ENCODE measurements around the gene CSF1. TPM values are rescaled to one million over a fixed set of nuclear protein-coding genes. Genes with fewer than 3 reads are reported as not detected.
"Not testable (repeated sequence)": the region's sequence is repeated elsewhere in the genome, so short reads cannot be mapped to it uniquely, and the experiment has no call there.

The CSF1 gene
- total and polyA plus RNA-seq, 7 donors: 3.7 to 14.7 (median 10.6) TPM

DNA sequence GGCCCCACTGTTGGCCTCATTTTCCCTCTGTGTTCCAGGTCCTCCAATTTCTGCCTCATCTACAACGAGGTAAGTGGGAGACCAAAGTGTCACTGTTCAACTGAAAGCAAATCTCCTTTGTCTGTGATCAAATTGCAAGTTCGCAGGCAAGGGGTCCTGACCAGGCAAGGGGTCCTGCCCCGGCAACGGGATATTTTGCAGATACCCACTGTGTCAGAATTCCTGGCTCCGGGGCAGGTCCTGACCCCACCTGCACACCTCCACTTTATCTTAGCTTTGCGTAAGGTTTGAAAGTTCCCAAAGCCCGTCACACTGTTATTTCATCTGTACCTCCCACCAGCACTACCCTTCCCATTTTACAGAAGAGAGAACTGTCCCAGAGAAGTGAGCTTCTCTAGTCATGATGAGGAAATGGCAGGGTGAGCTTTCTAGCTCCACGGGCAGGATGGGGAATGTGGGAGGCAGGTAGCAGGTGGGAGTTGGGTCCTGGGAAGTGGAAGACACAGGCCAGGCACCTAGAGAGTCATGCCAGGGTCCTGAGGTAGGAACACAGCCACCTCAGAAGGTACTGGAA lies 32.0 kb upstream of the CSF1 start:
- no peak for DNase-seq
- intact Hi-C loops (cut with DNase I): no loop called here

DNA sequence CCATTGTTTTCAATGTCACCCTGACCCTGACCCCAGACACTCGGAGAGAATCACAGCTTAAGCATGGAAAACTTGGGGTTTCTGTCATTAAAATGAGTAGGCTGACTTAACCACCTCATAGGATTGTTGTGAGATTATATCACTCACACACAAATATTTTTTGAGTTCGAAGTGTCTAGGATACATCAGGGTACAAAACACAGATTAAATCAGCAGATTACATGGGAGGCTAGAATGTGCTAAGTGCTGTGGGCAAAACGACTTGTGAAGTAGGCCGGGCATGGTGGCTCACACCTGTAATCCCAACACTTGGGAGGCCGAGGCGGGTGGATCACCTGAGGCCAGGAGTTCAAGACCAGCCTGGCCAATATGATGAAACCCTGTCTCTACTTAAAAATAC lies 31.3 kb upstream of the CSF1 start:
- ATAC-seq; H3K27me3 ChIP-seq (ENCODE audit: insufficient read depth in 3 of 3, low read length in 2 of 3); H3K4me3 ChIP-seq; H3K27ac ChIP-seq; DNase-seq; H3K9me3 ChIP-seq; H3K36me3 ChIP-seq (ENCODE audit: insufficient read depth in 1 of 2, low read depth in 1 of 2); H3K4me1 ChIP-seq; intact Hi-C loops (cut with DNase I): not testable (repeated sequence)
- WGBS, 3 donors: 82 to 90% (median 84%) methylated on average over 6 of the region's 6 CpGs

More for the DNA sequence above, 32.0 kb upstream of the CSF1 start:
- 79 to 84% (median 79%) methylated on average over 8 of the region's 8 CpGs for WGBS, 3 donors
- H3K9me3 ChIP-seq: no peaks in the 10 kb centered on the region
- peaks cover 0 to 3% (median 0%) of the 10 kb centered on the region in 3 donors for H3K27me3 ChIP-seq (ENCODE audit: insufficient read depth in 3 of 3, low read length in 2 of 3)
- H3K36me3 ChIP-seq (ENCODE audit: insufficient read depth in 1 of 2, low read depth in 1 of 2): no peaks in the 10 kb centered on the region
- H3K27ac ChIP-seq: no peak overlapping the region
- H3K4me3 ChIP-seq: no peak overlapping the region
- no peak for ATAC-seq
- TF ChIP-seq, protein P1, sequence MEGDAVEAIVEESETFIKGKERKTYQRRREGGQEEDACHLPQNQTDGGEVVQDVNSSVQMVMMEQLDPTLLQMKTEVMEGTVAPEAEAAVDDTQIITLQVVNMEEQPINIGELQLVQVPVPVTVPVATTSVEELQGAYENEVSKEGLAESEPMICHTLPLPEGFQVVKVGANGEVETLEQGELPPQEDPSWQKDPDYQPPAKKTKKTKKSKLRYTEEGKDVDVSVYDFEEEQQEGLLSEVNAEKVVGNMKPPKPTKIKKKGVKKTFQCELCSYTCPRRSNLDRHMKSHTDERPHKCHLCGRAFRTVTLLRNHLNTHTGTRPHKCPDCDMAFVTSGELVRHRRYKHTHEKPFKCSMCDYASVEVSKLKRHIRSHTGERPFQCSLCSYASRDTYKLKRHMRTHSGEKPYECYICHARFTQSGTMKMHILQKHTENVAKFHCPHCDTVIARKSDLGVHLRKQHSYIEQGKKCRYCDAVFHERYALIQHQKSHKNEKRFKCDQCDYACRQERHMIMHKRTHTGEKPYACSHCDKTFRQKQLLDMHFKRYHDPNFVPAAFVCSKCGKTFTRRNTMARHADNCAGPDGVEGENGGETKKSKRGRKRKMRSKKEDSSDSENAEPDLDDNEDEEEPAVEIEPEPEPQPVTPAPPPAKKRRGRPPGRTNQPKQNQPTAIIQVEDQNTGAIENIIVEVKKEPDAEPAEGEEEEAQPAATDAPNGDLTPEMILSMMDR (IDR thresholded peaks at IDR 0.05): no peak
- H3K4me1 ChIP-seq: no peaks in the 10 kb centered on the region

DNA sequence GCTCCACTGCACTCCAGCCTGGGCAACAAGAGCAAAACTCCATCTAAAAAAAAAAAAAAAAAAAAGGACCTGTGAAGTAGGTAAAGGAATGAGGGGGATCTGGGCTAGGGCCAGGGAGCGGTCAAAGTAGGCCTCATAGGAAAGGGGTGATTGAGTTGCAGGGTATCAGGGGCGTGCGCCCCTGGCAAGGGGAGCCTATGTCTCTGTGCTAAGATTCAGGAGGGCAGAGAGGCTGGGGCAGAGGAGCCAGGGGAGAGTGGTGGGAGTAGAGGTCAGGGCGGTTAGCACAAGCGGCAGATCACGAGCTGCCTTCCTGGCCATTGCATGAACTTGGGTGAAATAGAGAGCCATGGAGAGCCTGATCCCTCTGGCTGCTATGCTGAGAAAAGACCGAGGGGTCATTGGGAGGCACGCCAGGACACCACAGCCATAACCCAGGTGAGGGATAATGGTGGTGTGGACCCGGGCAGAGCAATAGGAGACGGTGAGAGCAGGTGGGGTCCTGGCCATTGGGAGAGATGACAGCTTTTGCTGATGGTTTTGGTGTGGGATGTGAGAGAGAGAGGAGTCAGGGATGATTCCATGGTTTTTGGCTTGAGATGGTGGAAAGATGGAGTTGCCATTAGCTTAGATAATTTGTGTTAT lies 30.6 kb upstream of the CSF1 start:
- Histone ChIP-seq H3K36me3 (ENCODE audit: insufficient read depth in 1 of 2, low read depth in 1 of 2) (no peaks in the 10 kb centered on the region), H3K27me3 (ENCODE audit: insufficient read depth in 3 of 3, low read length in 2 of 3) (no peaks in the 10 kb centered on the region), H3K4me1 (no peaks in the 10 kb centered on the region), H3K9me3 (no peaks in the 10 kb centered on the region), H3K27ac (no peak overlapping the region), H3K4me3 (no peak overlapping the region)
- DNase-seq: no peak
- WGBS, 3 donors: 89 to 95% (median 92%) methylated on average over 10 of the region's 10 CpGs
- no peak for ATAC-seq
- intact Hi-C loops (cut with DNase I): no loop called here
- TF ChIP-seq, protein P1 (IDR thresholded peaks at IDR 0.05): no peak

DNA sequence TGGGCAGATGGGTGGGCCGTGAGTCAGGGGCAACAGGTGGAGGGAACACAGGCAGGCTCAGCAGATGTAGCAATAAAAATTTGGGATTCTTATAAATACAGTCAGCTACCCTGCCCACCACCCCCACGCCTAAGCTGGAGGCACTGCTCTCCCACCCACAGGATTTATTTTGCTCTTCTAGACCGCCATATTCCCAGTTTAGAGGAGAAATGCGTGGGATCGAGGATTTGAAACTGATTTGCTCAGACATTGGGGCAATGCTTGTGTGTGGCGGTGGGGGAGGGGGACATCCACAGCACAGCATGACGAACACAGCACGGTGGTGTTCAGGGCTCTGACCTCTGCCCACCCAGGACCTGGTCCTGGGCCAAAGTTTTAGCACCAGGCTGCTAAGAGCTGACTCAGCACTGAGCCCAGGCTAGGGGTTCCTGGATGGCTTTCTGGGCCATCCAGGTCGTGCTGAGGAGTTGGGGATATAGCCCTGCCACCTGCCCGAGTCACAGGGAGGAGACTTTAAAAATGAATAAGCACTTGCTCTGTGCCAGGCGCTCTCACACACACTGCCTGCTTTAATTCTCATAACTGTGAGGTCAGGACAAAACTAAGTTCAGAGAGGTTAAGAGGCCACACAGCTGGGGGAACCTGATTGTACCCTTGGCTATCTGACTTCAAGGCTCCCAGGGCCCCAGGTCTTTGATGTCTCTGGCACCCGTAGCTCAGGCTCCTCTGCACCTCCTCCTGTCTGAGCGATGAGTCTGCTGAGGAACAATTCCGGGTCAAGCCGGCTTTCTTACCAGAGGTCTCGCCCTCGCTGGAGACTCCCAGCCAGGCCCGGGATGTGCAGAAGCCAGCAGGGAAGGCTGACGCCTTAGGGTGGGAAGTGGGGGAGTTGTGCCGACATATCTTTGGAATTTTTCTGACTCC lies 29.4 kb upstream of the CSF1 start:
- H3K27me3 ChIP-seq (ENCODE audit: insufficient read depth in 3 of 3, low read length in 2 of 3): no peaks in the 10 kb centered on the region
- DNase-seq (no peak), ATAC-seq (no peak)
- H3K4me3 ChIP-seq: no peak overlapping the region
- no peak overlapping the region for H3K27ac ChIP-seq
- H3K36me3 ChIP-seq (ENCODE audit: insufficient read depth in 1 of 2, low read depth in 1 of 2): no peaks in the 10 kb centered on the region
- TF ChIP-seq, protein P1 (IDR thresholded peaks at IDR 0.05): no peak
- intact Hi-C loops (cut with DNase I): no loop called here
- WGBS, 3 donors: 79 to 80% (median 79%) methylated on average over 20 of the region's 20 CpGs
- no peaks in the 10 kb centered on the region for H3K4me1 ChIP-seq
- no peaks in the 10 kb centered on the region for H3K9me3 ChIP-seq

DNA sequence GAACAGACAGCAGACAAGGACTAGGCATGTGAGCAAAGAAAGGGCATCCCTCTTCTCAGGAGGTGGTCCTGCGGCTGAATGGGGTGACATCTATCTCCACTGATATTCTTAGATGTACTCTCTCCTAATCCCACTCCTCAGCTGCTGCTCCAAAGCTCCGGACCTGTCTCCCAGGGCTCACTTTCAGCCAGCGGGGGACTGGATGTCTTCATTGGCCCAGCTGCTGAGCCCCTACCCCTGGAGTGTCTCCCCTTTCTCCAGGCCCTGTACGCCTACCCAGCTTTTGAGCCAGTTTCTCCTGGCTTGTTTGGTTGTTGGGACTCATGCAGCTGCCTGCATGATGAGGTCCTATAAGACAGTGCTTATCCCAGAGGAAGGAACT lies 28.8 kb upstream of the CSF1 start:
- H3K36me3 ChIP-seq (ENCODE audit: insufficient read depth in 1 of 2, low read depth in 1 of 2): no peaks in the 10 kb centered on the region
- H3K9me3 ChIP-seq: no peaks in the 10 kb centered on the region
- no peaks in the 10 kb centered on the region for H3K4me1 ChIP-seq
- intact Hi-C loops (cut with DNase I): no loop called here
- no peak overlapping the region for H3K4me3 ChIP-seq
- no peak for DNase-seq
- WGBS, 3 donors: 94 to 96% (median 96%) methylated on average over 4 of the region's 4 CpGs
- TF ChIP-seq, protein P1 (IDR thresholded peaks at IDR 0.05): no peak
- no peak overlapping the region for H3K27ac ChIP-seq
- no peaks in the 10 kb centered on the region for H3K27me3 ChIP-seq (ENCODE audit: insufficient read depth in 3 of 3, low read length in 2 of 3)
- ATAC-seq: no peak
